B cell (primary cell): ENCODE data around the gene RGS6. TPM values are rescaled to one million over a fixed set of nuclear protein-coding genes. Genes with fewer than 3 reads are reported as not detected.

Source experiments
- ATAC-seq: fragments of 200-7000 bp; cut with Tn5 transposase; one replicate; pipeline ENCODE4 v1.10.0; 2021; ENCODE audit warnings: low read depth, mild to moderate bottlenecking, moderate number of reproducible peaks, moderate library complexity
- CTCF ChIA-PET: fragments of 350-600 bp; sonication (Branson Sonifier 250); formaldehyde crosslinking; loops from one replicate; lab custom pipeline; 2021; ENCODE audit warnings: antibody characterized with exemption, inconsistent platforms; lab: Charles Lee
- POLR2A ChIA-PET: fragments of 350-600 bp; sonication (Branson Sonifier 250); formaldehyde crosslinking; loops from one replicate; lab custom pipeline; 2021; ENCODE audit warnings: antibody characterized with exemption; lab: Charles Lee
- DNase-seq: peaks from one replicate; pipeline ENCODE4 v3.0.0; 2013
- H2AFZ ChIP-seq: 2 replicates; pipeline ENCODE4 v1.6.1; 2012; ENCODE audit warnings: mild to moderate bottlenecking, low read depth, low read length; ENCODE audit not compliant: insufficient read depth, poor library complexity, severe bottlenecking
- H3K27ac ChIP-seq, 2 donors: 1 replicate in 1 of 2; 2 replicates in 1 of 2; pipeline ENCODE4 v1.5.1; 2012 to 2013; ENCODE audit warnings: low read length in 2 of 2, mild to moderate bottlenecking in 2 of 2, moderate library complexity in 1 of 2
- H3K27me3 ChIP-seq, 4 experiments: fragments of 200-600 bp in 1 of 4; sonication (generic) in 1 of 4; replicated peaks in 1 of 4; 1 replicate in 2 of 4; 2 replicates in 2 of 4; pipeline versions ENCODE4 v1.6.1 to v1.7.0; 2013 to 2016; ENCODE audit warnings: low read length in 3 of 4, mild to moderate bottlenecking in 2 of 4, mixed read lengths in 1 of 4, moderate library complexity in 1 of 4; ENCODE audit not compliant: insufficient read depth in 4 of 4, control insufficient read depth in 3 of 4; ENCODE audit errors: control extremely low read depth in 1 of 4
- H3K36me3 ChIP-seq, 2 experiments: replicated peaks in 1 of 2; 1 replicate in 1 of 2; 2 replicates in 1 of 2; pipeline versions ENCODE4 v1.6.1 to v1.7.1; 2013; ENCODE audit warnings: low read length in 1 of 2; ENCODE audit not compliant: insufficient read depth in 2 of 2, control insufficient read depth in 1 of 2; ENCODE audit errors: control extremely low read depth in 1 of 2, extremely low read depth in 1 of 2
- H3K4me1 ChIP-seq, 2 donors: fragments of 200-600 bp in 1 of 2; sonication (generic) in 1 of 2; 1 replicate in 1 of 2; 2 replicates in 1 of 2; pipeline versions ENCODE4 v1.5.1 to v1.6.1; 2013 to 2017; ENCODE audit warnings: low read length in 2 of 2; ENCODE audit not compliant: control insufficient read depth in 2 of 2, insufficient read depth in 2 of 2
- H3K4me2 ChIP-seq: replicated peaks from 2 replicates; pipeline ENCODE3; 2012; ENCODE audit warnings: mild to moderate bottlenecking, low read depth, low read length; ENCODE audit not compliant: poor library complexity, severe bottlenecking
- H3K4me3 ChIP-seq, 5 experiments: fragments of 200-600 bp in 1 of 5; sonication (generic) in 1 of 5; 1 replicate in 3 of 5; 2 replicates in 2 of 5; pipeline versions ENCODE4 v1.5.1 to v1.7.0; 2011 to 2016; ENCODE audit warnings: low read length in 4 of 5, mild to moderate bottlenecking in 4 of 5, low read depth in 2 of 5, control low read depth in 1 of 5, moderate library complexity in 1 of 5; ENCODE audit not compliant: insufficient read depth in 1 of 5; ENCODE audit errors: control extremely low read depth in 1 of 5, extremely low read depth in 1 of 5
- H3K79me2 ChIP-seq: fragments of 200-600 bp; sonication (generic); one replicate; pipeline ENCODE4 v1.6.0; 2016; ENCODE audit warnings: low read length; ENCODE audit not compliant: control insufficient read depth, insufficient read depth
- H3K9ac ChIP-seq: fragments of 200-600 bp; sonication (generic); 2 replicates; pipeline ENCODE4 v1.6.1; 2017; ENCODE audit warnings: mild to moderate bottlenecking, low read length, moderate library complexity
- H3K9me3 ChIP-seq, 3 donors: one replicate each; pipeline versions ENCODE4 v1.6.1 to v1.7.1; 2013; ENCODE audit warnings: low read length in 2 of 3; ENCODE audit not compliant: control insufficient read depth in 2 of 3, insufficient read depth in 1 of 3; ENCODE audit errors: control extremely low read depth in 1 of 3
- H4K20me1 ChIP-seq: 2 replicates; pipeline ENCODE4 v1.6.0; 2012; ENCODE audit warnings: mild to moderate bottlenecking, low read length; ENCODE audit not compliant: insufficient read depth, control insufficient read depth, poor library complexity, severe bottlenecking
- H3K27ac Mint-ChIP-seq: one replicate; pipeline ENCODE4 v1.8.0; 2021; ENCODE audit warnings: mixed read lengths
- H3K27me3 Mint-ChIP-seq: one replicate; pipeline ENCODE4 v1.8.0; 2021; ENCODE audit warnings: mixed read lengths
- H3K4me1 Mint-ChIP-seq: one replicate; pipeline ENCODE4 v1.8.0; 2021; ENCODE audit warnings: mixed read lengths
- H3K4me3 Mint-ChIP-seq: one replicate; pipeline ENCODE4 v1.8.0; 2021; ENCODE audit warnings: mixed read lengths
- H3K9me3 Mint-ChIP-seq: one replicate; pipeline ENCODE4 v1.8.0; 2022; ENCODE audit warnings: mixed read lengths; ENCODE audit not compliant: insufficient read depth
- CTCF ChIP-seq: fragments of 200-600 bp; IDR thresholded peaks from one replicate; pipeline ENCODE4 v1.8.0; 2022; ENCODE audit warnings: antibody characterized with exemption, mild to moderate bottlenecking
- EZH2 ChIP-seq: IDR thresholded peaks from 2 replicates; pipeline ENCODE4 v1.6.1; 2012; ENCODE audit warnings: borderline replicate concordance, low read depth, mild to moderate bottlenecking, moderate library complexity, low read length; ENCODE audit not compliant: insufficient read depth, poor library complexity, severe bottlenecking
- WGBS: methylation state at CpG from one replicate; pipeline ENCODE4 v1.1.5; 2013; ENCODE audit warnings: missing lambda C conversion rate; ENCODE audit not compliant: insufficient coverage; 5-methylcytosine and 5-hydroxymethylcytosine counted together
- intact Hi-C: fragments of 100-400 bp; cut with micrococcal nuclease; formaldehyde crosslinking; loops from one replicate; pipeline ENCODE4 v1.10.0; 2022
- polyA plus RNA-seq: library from polyadenylated mRNA; depleted of rRNA; stranded (reverse); fragments of >200 nt; gene quantifications from 2 replicates; pipeline ENCODE4 v1.2.3, GENCODE V29; 2012
- total RNA-seq, 2 donors: library from RNA; stranded (reverse); fragments of 120-200 nt in 1 of 2; gene quantifications; 1 replicate in 1 of 2; 2 replicates in 1 of 2; pipeline versions ENCODE4 v1.2.3 to v1.2.4, GENCODE V29; 2013 to 2022

Gene RGS6
- total and polyA plus RNA-seq, 2 donors (not counting 1 experiment from before 2014, with no cell fraction given), result 0.07 TPM; not detected in 1

- H3K27ac Mint-ChIP-seq, result no peak overlapping the region
- Histone ChIP-seq H3K9ac (no peak overlapping the region), H3K4me3 (no peak overlapping the region), H3K9me3 (peaks cover 0 to 1% (median 0%) of the 10 kb centered on the region in 3 donors), H3K4me1 (no peaks in the 10 kb centered on the region), H4K20me1 (no peaks in the 10 kb centered on the region), H2AFZ (no peak overlapping the region), H3K27me3 (peaks cover 0 to 4% (median 0%) of the 10 kb centered on the region in 4 experiments), H3K79me2 (no peaks in the 10 kb centered on the region), H3K36me3 (no peaks in the 10 kb centered on the region), H3K27ac (no peak overlapping the region), H3K4me2 (no peak overlapping the region)
- intact Hi-C loops, result no loop called here
- no peaks in the 10 kb centered on the region for H3K4me1 Mint-ChIP-seq
- no peak overlapping the region for H3K4me3 Mint-ChIP-seq
- POLR2A ChIA-PET, result no interaction called here
- ATAC-seq (no peak), DNase-seq (no peak)
- WGBS, result 84% methylated on average over 7 of the region's 10 CpGs
- no peak for TF ChIP-seq EZH2
- no peak for TF ChIP-seq CTCF
- CTCF ChIA-PET, result no interaction called here
- H3K27me3 Mint-ChIP-seq, result peaks cover 38% of the 10 kb centered on the region
- no peaks in the 10 kb centered on the region for H3K9me3 Mint-ChIP-seq
Observed at GRCh38 chr14:71907793-71908515, 24.3 kb upstream of the RGS6 start.

DNA sequence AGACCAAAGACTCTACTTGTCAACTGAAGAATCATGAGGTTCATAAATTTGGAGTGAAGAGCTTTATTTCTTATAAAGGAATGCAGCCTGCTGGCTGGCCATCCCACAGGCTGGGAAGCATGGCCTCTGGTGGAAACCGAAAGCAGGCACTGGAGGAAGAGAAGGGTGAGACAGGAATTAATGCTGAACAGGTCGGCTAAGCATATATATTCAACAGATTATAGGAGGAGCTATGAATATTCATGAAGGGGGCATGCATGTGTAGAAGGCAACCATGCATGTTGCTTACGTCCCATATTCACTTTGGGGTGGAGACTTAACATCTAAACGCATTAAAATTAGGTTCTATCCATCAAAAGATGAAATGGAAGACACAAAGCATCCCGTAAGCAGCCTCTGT is 20.6 kb upstream of the RGS6 start:
- ChIA-PET CTCF (no interaction called here), POLR2A (no interaction called here)
- H4K20me1 ChIP-seq, result no peaks in the 10 kb centered on the region
- H3K4me3 ChIP-seq, result no peak overlapping the region
- intact Hi-C loops, result no loop called here
- Mint-ChIP-seq H3K4me1 (no peaks in the 10 kb centered on the region), H3K27me3 (peaks cover 34% of the 10 kb centered on the region), H3K27ac (no peak overlapping the region), H3K4me3 (no peak overlapping the region), H3K9me3 (no peaks in the 10 kb centered on the region)
- H3K4me2 ChIP-seq, result no peak overlapping the region
- H3K27ac ChIP-seq, result no peak overlapping the region
- TF ChIP-seq CTCF, result no peak
- no peak for TF ChIP-seq EZH2
- no peaks in the 10 kb centered on the region for H3K36me3 ChIP-seq
- H3K9ac ChIP-seq, result no peak overlapping the region
- H3K27me3 ChIP-seq, result peaks cover 0 to 3% (median 0%) of the 10 kb centered on the region in 4 experiments
- 75% methylated on average over 2 of the region's 5 CpGs for WGBS
- DNase-seq (no peak), ATAC-seq (no peak)
- H3K4me1 ChIP-seq, result no peaks in the 10 kb centered on the region
- H3K79me2 ChIP-seq, result no peaks in the 10 kb centered on the region
- H2AFZ ChIP-seq, result no peak overlapping the region
- peaks cover 0 to 1% (median 0%) of the 10 kb centered on the region in 3 donors for H3K9me3 ChIP-seq
